Neural crest cell (in vitro differentiated cells): Measurements from ENCODE around the gene PGF. TPM values are rescaled to one million over a fixed set of nuclear protein-coding genes. Genes with fewer than 3 reads are reported as not detected.

Experiments used
- DNase-seq: peaks from one replicate; pipeline ENCODE4 v3.0.0; 2021; ENCODE audit warnings: low read depth, mixed read lengths, low spot score
- H3K27ac Mint-ChIP-seq: one replicate; pipeline ENCODE4 v1.8.0; 2021; ENCODE audit warnings: mild to moderate bottlenecking, mixed read lengths; ENCODE audit not compliant: unreplicated experiment
- H3K27me3 Mint-ChIP-seq: 2 replicates; pipeline ENCODE4 v1.8.0; 2021; ENCODE audit warnings: low read depth, mild to moderate bottlenecking, mixed read lengths
- H3K36me3 Mint-ChIP-seq: 2 replicates; pipeline ENCODE4 v1.8.0; 2021; ENCODE audit warnings: low read depth, mild to moderate bottlenecking, mixed read lengths
- H3K4me1 Mint-ChIP-seq: 2 replicates; pipeline ENCODE4 v1.8.0; 2021; ENCODE audit warnings: mixed read lengths
- H3K4me3 Mint-ChIP-seq: one replicate; pipeline ENCODE4 v1.8.0; 2021; ENCODE audit warnings: mild to moderate bottlenecking, mixed read lengths
- H3K9me3 Mint-ChIP-seq: 2 replicates; pipeline ENCODE4 v1.8.0; 2021; ENCODE audit warnings: mixed read lengths
- total RNA-seq: library from RNA; stranded (reverse); gene quantifications from 2 replicates; pipeline ENCODE4 v1.2.1, GENCODE V29; 2021
- TF ChIP-seq, protein P1 (sequence below): fragments of 200-600 bp; sonication (generic); conservative IDR thresholded peaks from 2 replicates; pipeline ENCODE4 v1.5.0; 2021; ENCODE audit warnings: antibody characterized with exemption, mild to moderate bottlenecking

PGF gene
- total RNA-seq, 1 donor from 2014 or later: 2.9 TPM

DNA sequence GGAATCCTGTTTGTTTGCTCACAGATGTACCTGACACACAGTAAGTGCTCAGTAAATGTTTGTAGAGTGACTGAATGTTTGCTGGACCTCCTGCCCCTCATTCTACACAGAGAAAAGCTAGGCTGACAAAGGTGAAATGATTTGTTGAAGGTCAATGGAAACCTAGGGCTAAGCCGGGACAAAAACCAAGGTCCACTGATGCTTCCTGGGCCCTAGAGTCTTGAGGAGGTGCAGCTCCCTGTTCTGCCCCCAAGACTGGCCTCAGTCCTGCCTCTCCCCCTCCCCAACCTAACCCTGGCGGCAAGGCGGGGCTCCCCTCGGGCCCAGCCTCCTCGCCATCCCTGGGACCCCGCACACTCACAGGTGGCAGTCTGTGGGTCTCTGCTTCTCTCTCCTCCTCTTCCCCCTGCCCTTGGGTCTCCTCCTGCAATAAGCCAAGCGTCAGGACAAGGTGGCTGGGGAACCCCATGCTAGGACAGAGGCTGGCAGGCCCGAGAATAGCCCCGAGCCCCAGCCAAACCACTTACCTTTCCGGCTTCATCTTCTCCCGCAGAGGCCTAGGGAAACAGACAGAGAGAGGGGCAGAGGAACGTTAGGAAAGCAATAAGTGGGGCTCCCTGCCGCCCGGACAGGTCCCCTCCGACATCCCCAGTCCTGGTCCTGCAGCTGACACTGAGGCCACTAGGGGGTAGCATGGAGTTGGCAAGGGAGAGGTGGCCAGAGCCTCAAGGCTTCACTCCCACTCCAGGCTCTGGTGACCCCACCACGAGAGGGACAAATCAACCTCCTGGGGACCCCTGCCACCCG, 9.3 kb downstream of the PGF start:
- DNase-seq: peak; percentile 92
- H3K4me1 Mint-ChIP-seq: peaks cover 15% of the 10 kb centered on the region
- no peaks in the 10 kb centered on the region for H3K36me3 Mint-ChIP-seq
- H3K27me3 Mint-ChIP-seq: no peaks in the 10 kb centered on the region
- H3K4me3 Mint-ChIP-seq: peak overlapping the region; percentile 27
- no peaks in the 10 kb centered on the region for H3K9me3 Mint-ChIP-seq
- TF ChIP-seq, protein P1, sequence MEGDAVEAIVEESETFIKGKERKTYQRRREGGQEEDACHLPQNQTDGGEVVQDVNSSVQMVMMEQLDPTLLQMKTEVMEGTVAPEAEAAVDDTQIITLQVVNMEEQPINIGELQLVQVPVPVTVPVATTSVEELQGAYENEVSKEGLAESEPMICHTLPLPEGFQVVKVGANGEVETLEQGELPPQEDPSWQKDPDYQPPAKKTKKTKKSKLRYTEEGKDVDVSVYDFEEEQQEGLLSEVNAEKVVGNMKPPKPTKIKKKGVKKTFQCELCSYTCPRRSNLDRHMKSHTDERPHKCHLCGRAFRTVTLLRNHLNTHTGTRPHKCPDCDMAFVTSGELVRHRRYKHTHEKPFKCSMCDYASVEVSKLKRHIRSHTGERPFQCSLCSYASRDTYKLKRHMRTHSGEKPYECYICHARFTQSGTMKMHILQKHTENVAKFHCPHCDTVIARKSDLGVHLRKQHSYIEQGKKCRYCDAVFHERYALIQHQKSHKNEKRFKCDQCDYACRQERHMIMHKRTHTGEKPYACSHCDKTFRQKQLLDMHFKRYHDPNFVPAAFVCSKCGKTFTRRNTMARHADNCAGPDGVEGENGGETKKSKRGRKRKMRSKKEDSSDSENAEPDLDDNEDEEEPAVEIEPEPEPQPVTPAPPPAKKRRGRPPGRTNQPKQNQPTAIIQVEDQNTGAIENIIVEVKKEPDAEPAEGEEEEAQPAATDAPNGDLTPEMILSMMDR: peak; percentile 88
- H3K27ac Mint-ChIP-seq: peak overlapping the region; percentile 89

DNA sequence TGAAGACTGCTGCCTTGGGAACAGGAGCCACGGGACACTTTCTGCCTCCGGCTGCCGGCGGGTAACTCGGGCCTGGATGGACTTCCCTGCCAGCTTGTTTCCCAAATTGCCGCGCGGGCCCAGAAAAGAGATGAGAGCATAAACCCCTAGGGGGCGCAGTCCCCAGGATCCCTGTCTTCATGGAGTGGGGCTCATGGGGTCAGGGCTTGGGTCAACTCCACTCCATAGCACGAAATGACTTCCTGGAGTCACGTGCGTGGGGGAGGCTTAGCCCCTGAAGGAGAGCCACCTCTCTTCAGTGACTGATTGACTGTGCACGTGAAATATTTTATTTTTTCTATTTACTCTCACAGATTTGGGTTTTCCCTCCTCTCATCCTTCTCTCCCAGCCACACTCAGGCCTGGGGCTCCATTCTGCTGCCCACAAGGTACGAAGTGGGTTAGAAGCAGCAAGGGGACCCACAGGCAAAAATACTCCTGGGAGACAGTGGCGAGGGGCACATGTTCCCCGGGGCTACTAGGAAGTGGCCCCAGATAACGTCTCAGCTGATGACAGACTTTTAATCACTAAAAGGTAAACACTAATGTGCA, 10.0 kb downstream of the PGF start:
- H3K27me3 Mint-ChIP-seq: no peaks in the 10 kb centered on the region
- no peak overlapping the region for H3K27ac Mint-ChIP-seq
- TF ChIP-seq, protein P1: peak; percentile 66

DNA sequence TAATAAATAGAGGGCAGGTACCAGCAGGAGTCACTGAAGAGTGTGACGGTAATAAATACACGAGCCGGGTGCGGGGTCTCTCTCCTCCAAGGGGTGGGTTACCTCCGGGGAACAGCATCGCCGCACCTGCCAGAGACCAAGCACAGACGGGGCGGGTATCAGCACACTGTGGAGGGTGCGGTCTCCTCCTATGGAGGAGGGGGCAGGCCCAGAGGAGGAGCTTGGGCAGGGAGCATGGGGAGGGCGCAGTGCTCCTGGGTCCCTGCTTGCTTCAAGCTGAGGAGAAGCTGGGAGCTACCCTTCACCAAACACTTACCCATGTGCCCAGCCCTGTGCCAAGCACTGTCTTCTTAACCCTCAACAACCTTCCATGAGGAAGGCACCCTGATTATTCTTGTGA, 12.8 kb downstream of the PGF start:
- Mint-ChIP-seq H3K9me3 (no peaks in the 10 kb centered on the region), H3K27me3 (no peaks in the 10 kb centered on the region), H3K36me3 (no peaks in the 10 kb centered on the region), H3K4me3 (no peak overlapping the region), H3K4me1 (peaks cover 14% of the 10 kb centered on the region), H3K27ac (peak overlapping the region; percentile 19)
- TF ChIP-seq, protein P1: no peak
- DNase-seq: no peak

More for the DNA sequence above, 10.0 kb downstream of the PGF start:
- Mint-ChIP-seq H3K4me3 (no peak overlapping the region), H3K9me3 (no peaks in the 10 kb centered on the region), H3K4me1 (peaks cover 14% of the 10 kb centered on the region), H3K36me3 (no peaks in the 10 kb centered on the region)
- peak; percentile 63 for DNase-seq

DNA sequence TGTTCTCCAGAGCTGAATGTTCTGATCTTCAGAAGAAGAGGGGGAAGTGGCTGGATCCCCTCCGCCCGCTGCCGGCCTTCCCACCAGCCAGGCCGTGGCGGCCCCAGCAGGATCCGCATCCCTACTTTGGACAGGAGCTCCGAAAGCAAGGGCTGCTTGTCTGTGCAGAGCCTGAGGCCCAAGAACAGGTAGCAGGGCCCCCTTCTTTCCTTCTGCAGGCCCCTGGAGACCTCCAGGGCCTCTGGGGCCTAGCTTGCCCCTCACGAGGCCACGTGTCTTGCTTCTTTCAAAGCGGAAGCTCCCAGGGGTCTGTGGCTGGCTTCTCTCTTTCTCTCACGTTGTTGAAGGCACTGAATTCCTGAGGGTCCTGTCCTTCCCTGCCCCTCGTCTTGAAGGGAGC, 13.2 kb downstream of the PGF start:
- H3K4me1 Mint-ChIP-seq: peaks cover 14% of the 10 kb centered on the region
- H3K9me3 Mint-ChIP-seq: no peaks in the 10 kb centered on the region
- H3K4me3 Mint-ChIP-seq: no peak overlapping the region
- TF ChIP-seq, protein P1: no peak
- H3K27me3 Mint-ChIP-seq: no peaks in the 10 kb centered on the region
- no peak for DNase-seq
- peak overlapping the region; percentile 19 for H3K27ac Mint-ChIP-seq
- H3K36me3 Mint-ChIP-seq: no peaks in the 10 kb centered on the region

DNA sequence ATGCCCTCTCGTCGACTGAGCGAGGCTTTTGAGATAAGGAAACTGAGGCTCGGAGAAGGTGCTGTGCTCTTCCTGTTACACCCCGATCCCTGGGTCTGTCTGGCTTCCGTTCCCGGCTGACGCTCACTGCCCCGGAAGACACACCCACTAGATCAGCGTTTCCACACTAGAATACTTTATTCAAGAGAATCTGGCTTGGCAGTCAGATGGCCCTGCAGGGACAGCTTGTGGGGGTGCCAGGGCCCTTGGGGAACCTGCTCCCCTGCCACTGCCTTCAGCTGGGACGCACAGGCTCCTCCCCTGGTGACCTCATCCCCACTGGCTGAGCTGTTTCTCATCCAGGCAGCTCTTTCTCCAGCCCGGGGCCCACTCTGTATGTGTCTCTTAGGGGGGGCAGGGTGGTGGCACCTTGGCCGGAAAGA, 13.7 kb downstream of the PGF start:
- DNase-seq: no peak
- H3K4me1 Mint-ChIP-seq: peaks cover 13% of the 10 kb centered on the region
- H3K27me3 Mint-ChIP-seq: no peaks in the 10 kb centered on the region
- no peak overlapping the region for H3K27ac Mint-ChIP-seq
- no peak overlapping the region for H3K4me3 Mint-ChIP-seq
- H3K9me3 Mint-ChIP-seq: no peaks in the 10 kb centered on the region
- TF ChIP-seq, protein P1: no peak
- no peaks in the 10 kb centered on the region for H3K36me3 Mint-ChIP-seq
